Keratinocyte (primary cell): ENCODE measurements around the gene PTK7. TPM values are rescaled to one million over a fixed set of nuclear protein-coding genes. Genes with fewer than 3 reads are reported as not detected.

ENCODE experiments used
- DNase-seq: peaks from one replicate; pipeline ENCODE4 v3.0.0-alpha.2; 2011; ENCODE audit warnings: low read depth, missing footprints, low spot score
- FAIRE-seq: peaks from 2 replicates; lab custom pipeline; 2011; peaks lifted over from hg19 to GRCh38; lab: Jason Lieb, UNC
- H2AFZ ChIP-seq: 2 replicates; pipeline ENCODE4 v1.6.0; 2012; ENCODE audit warnings: low read length, control low read depth, inconsistent platforms; ENCODE audit not compliant: control insufficient read depth
- H3K27ac ChIP-seq: 2 replicates; pipeline ENCODE4 v1.5.1; 2011; ENCODE audit warnings: low read length; ENCODE audit not compliant: control insufficient read depth, insufficient read depth
- H3K27me3 ChIP-seq: 3 replicates; pipeline ENCODE4 v1.6.0; 2011; ENCODE audit warnings: low read length; ENCODE audit not compliant: control insufficient read depth, insufficient read depth; ENCODE audit errors: extremely low read depth
- H3K36me3 ChIP-seq, 2 experiments: 2 replicates in 1 of 2; 3 replicates in 1 of 2; pipeline ENCODE4 v1.5.1; 2011; ENCODE audit warnings: low read length in 2 of 2, mild to moderate bottlenecking in 1 of 2; ENCODE audit not compliant: control insufficient read depth in 2 of 2, insufficient read depth in 2 of 2; ENCODE audit errors: extremely low read depth in 1 of 2
- H3K4me1 ChIP-seq: 3 replicates; pipeline ENCODE4 v1.5.1; 2011; ENCODE audit warnings: low read length; ENCODE audit not compliant: control insufficient read depth, insufficient read depth; ENCODE audit errors: extremely low read depth
- H3K4me2 ChIP-seq: 3 replicates; pipeline ENCODE4 v1.6.0; 2011; ENCODE audit warnings: low read depth, low read length; ENCODE audit not compliant: control insufficient read depth, insufficient read depth; ENCODE audit errors: extremely low read depth
- H3K4me3 ChIP-seq, 3 experiments: fragments of 200-600 bp in 1 of 3; sonication (generic) in 1 of 3; 2 replicates in 2 of 3; 3 replicates in 1 of 3; pipeline ENCODE4 v1.5.1; 2011 to 2016; ENCODE audit warnings: low read length in 3 of 3, mild to moderate bottlenecking in 3 of 3, control low read depth in 2 of 3, inconsistent platforms in 1 of 3, low read depth in 1 of 3, mixed read lengths in 1 of 3, mixed run types in 1 of 3, moderate library complexity in 1 of 3; ENCODE audit not compliant: control insufficient read depth in 2 of 3, insufficient read depth in 2 of 3; ENCODE audit errors: extremely low read depth in 1 of 3
- H3K79me2 ChIP-seq: 2 replicates; pipeline ENCODE4 v1.6.0; 2012; ENCODE audit warnings: low read length; ENCODE audit not compliant: control insufficient read depth, insufficient read depth
- H3K9ac ChIP-seq: 3 replicates; pipeline ENCODE4 v1.6.0; 2011; ENCODE audit warnings: low read length; ENCODE audit not compliant: control insufficient read depth, insufficient read depth; ENCODE audit errors: extremely low read depth
- H3K9me1 ChIP-seq: 3 replicates; pipeline ENCODE4 v1.6.0; 2011; ENCODE audit warnings: low read length; ENCODE audit not compliant: control insufficient read depth, insufficient read depth; ENCODE audit errors: extremely low read depth
- H3K9me3 ChIP-seq: 2 replicates; pipeline ENCODE4 v1.5.1; 2012; ENCODE audit warnings: low read depth, low read length; ENCODE audit not compliant: control insufficient read depth
- H4K20me1 ChIP-seq: 3 replicates; pipeline ENCODE4 v1.6.0; 2011; ENCODE audit warnings: low read length; ENCODE audit not compliant: control insufficient read depth, insufficient read depth; ENCODE audit errors: extremely low read depth
- CTCF ChIP-seq, 3 experiments: IDR thresholded peaks in 1 of 3; conservative IDR thresholded peaks in 1 of 3; optimal IDR thresholded peaks in 1 of 3; 2 replicates in 2 of 3; 3 replicates in 1 of 3; pipeline versions ENCODE3 to v1.5.1; 2011; ENCODE audit warnings: low read length in 3 of 3, mild to moderate bottlenecking in 3 of 3, moderate library complexity in 2 of 3, control low read depth in 1 of 3, inconsistent platforms in 1 of 3; ENCODE audit not compliant: insufficient read depth in 2 of 3; ENCODE audit errors: extremely low read depth in 1 of 3
- EZH2 ChIP-seq: IDR thresholded peaks from one replicate; pipeline ENCODE4 v1.6.1; 2012; ENCODE audit warnings: inconsistent platforms, mild to moderate bottlenecking, low read length, moderate library complexity
- dilution Hi-C: fragments of 300-500 bp; cut with MboI; formaldehyde crosslinking; loops from one replicate; pipeline ENCODE4 v1.7.0; 2020; ENCODE audit warnings: low sequenced_read_pairs; ENCODE audit not compliant: extremely low pct_ligation_motif_present
- polyA plus RNA-seq, 5 experiments: library from polyadenylated mRNA; depleted of rRNA in 3 of 5; stranded (reverse) in 3 of 5; stranded (forward) in 1 of 5; unstranded in 1 of 5; fragments of >200 nt; gene quantifications; 1 replicate in 1 of 5; 2 replicates in 3 of 5; 3 replicates in 1 of 5; pipeline versions ENCODE4 v1.2.1 to v1.2.3, GENCODE V29; 2011 to 2012; ENCODE audit warnings: missing spikeins in 2 of 5, low read depth in 1 of 5, low replicate concordance in 1 of 5

PTK7 gene
- polyA plus RNA-seq, 1 donor (not counting 4 experiments of a cell fraction or from before 2014, with no cell fraction given) = 58.8 TPM

GRCh38 chr6:43171707-43172103 is 95.6 kb downstream of the PTK7 start:
- TF ChIP-seq CTCF (optimal IDR thresholded peaks at IDR 0.05 in 1 of 3, IDR thresholded peaks at IDR 0.05 in 1 of 3, conservative IDR thresholded peaks at IDR 0.05 in 1 of 3; ENCODE audit: extremely low read depth in 1 of 3, insufficient read depth in 2 of 3, low read length in 3 of 3) (no peak), EZH2 (no peak)
- DNase-seq (no peak), FAIRE-seq (no peak)
- Histone ChIP-seq H3K4me3 (peak overlapping the region; percentile 49 to 79 (median 78)), H3K36me3 (peaks cover 12 to 15% of the 10 kb centered on the region in 2 experiments), H3K9me3 (no peaks in the 10 kb centered on the region), H3K4me1 (peaks cover 26% of the 10 kb centered on the region), H3K4me2 (peak overlapping the region; percentile 95), H3K27me3 (no peaks in the 10 kb centered on the region), H4K20me1 (peaks cover 3% of the 10 kb centered on the region), H3K9me1 (no peaks in the 10 kb centered on the region), H2AFZ (no peak overlapping the region), H3K27ac (peak overlapping the region; percentile 22), H3K79me2 (peaks cover 37% of the 10 kb centered on the region), H3K9ac (peak overlapping the region; percentile 81)
- dilution Hi-C loops = no loop called here

GRCh38 chr6:43172104-43173007 is 96.2 kb downstream of the PTK7 start:
- no peak for DNase-seq
- no peak for FAIRE-seq
- peak overlapping the region; percentile 22 for H3K27ac ChIP-seq
- no peaks in the 10 kb centered on the region for H3K9me3 ChIP-seq
- no peaks in the 10 kb centered on the region for H3K9me1 ChIP-seq
- H3K27me3 ChIP-seq = no peaks in the 10 kb centered on the region
- H4K20me1 ChIP-seq = peaks cover 3% of the 10 kb centered on the region
- peaks cover 14 to 17% of the 10 kb centered on the region in 2 experiments for H3K36me3 ChIP-seq
- H3K4me2 ChIP-seq = peak overlapping the region; percentile 95
- H2AFZ ChIP-seq = no peak overlapping the region
- H3K4me1 ChIP-seq = peaks cover 26% of the 10 kb centered on the region
- H3K79me2 ChIP-seq = peaks cover 37% of the 10 kb centered on the region
- peak overlapping the region; percentile 81 for H3K9ac ChIP-seq
- H3K4me3 ChIP-seq = peak overlapping the region; percentile 49 to 79 (median 78)
- dilution Hi-C loops = no loop called here
- TF ChIP-seq CTCF (optimal IDR thresholded peaks at IDR 0.05 in 1 of 3, IDR thresholded peaks at IDR 0.05 in 1 of 3, conservative IDR thresholded peaks at IDR 0.05 in 1 of 3; ENCODE audit: extremely low read depth in 1 of 3, insufficient read depth in 2 of 3, low read length in 3 of 3) (no peak), EZH2 (no peak)
